DOHH2 (cell line): ENCODE data around the gene SMDT1.

Experiments
- CTCF ChIP-seq: fragments of 200-600 bp; sonication (generic); IDR thresholded peaks from one replicate; pipeline ENCODE4 v1.5.1; 2014; ENCODE audit warnings: antibody characterized with exemption, mild to moderate bottlenecking, low read depth, low read length; ENCODE audit not compliant: poor library complexity, severe bottlenecking
- EZH2phosphoT487 ChIP-seq: fragments of 200-600 bp; sonication (generic); IDR thresholded peaks from 2 replicates; pipeline ENCODE4 v1.6.1; 2017; ENCODE audit warnings: borderline replicate concordance, mild to moderate bottlenecking, antibody characterized with exemption, low read length, moderate library complexity, mixed read lengths

- TF ChIP-seq CTCF (no peak), EZH2phosphoT487 (no peak)
These were observed 22.6 kb upstream of the SMDT1 start for GRCh38 chr22:42056757-42057511.
